Upper lobe of left lung (tissue), 4 donors: Measurements from ENCODE around the gene TIMM29.

Experiments
- CTCF ChIP-seq, 6 experiments: fragments of 450-650 bp in 4 of 6; fragments of 200-600 bp in 2 of 6; sonication (generic) in 2 of 6; IDR thresholded peaks; one replicate each; pipeline ENCODE4 v1.5.1; 2016 to 2019; ENCODE audit warnings: antibody characterized with exemption in 6 of 6
- POLR2A ChIP-seq, 4 donors: fragments of 450-650 bp; IDR thresholded peaks; one replicate each; pipeline ENCODE4 v1.5.1; 2016 to 2017; ENCODE audit warnings: antibody characterized with exemption in 4 of 4, mild to moderate bottlenecking in 2 of 4

GRCh38 chr19:10945264-10945663 is 16.7 kb downstream of the TIMM29 start:
- TF ChIP-seq CTCF (IDR thresholded peaks at IDR 0.05): no peak
- TF ChIP-seq POLR2A (IDR thresholded peaks at IDR 0.05): no peak
